Mesenchymal stem cell (in vitro differentiated cells and primary cell): ENCODE data around the gene ORC1.

Source experiments
- DNase-seq: peaks from one replicate; pipeline ENCODE4 v3.0.0-alpha.2; 2013
- H2AFZ ChIP-seq: one replicate; pipeline ENCODE4 v1.6.1; 2013; ENCODE audit warnings: low read depth, mild to moderate bottlenecking, control low read depth, inconsistent platforms, low read length, moderate library complexity
- H2AK5ac ChIP-seq: 2 replicates; pipeline ENCODE4 v1.6.1; 2013; ENCODE audit warnings: low read length, moderate library complexity, mild to moderate bottlenecking, inconsistent platforms; ENCODE audit not compliant: severe bottlenecking
- H2BK120ac ChIP-seq: one replicate; pipeline ENCODE4 v1.6.1; 2013; ENCODE audit warnings: low read depth, mild to moderate bottlenecking, inconsistent platforms, low read length, moderate library complexity
- H2BK12ac ChIP-seq, 2 experiments: one replicate each; pipeline ENCODE4 v1.6.1; 2013; ENCODE audit warnings: inconsistent platforms in 2 of 2, low read length in 2 of 2, mild to moderate bottlenecking in 2 of 2, moderate library complexity in 2 of 2, control low read depth in 1 of 2
- H2BK15ac ChIP-seq: one replicate; pipeline ENCODE4 v1.6.1; 2013; ENCODE audit warnings: mild to moderate bottlenecking, low read depth, inconsistent platforms; ENCODE audit not compliant: poor library complexity, severe bottlenecking
- H2BK5ac ChIP-seq: 2 replicates; pipeline ENCODE4 v1.6.1; 2013; ENCODE audit warnings: low read depth, mild to moderate bottlenecking, low read length, control low read depth, inconsistent platforms; ENCODE audit not compliant: poor library complexity, severe bottlenecking
- H3K14ac ChIP-seq, 2 experiments: one replicate each; pipeline ENCODE4 v1.6.1; 2013; ENCODE audit warnings: inconsistent platforms in 2 of 2, low read length in 2 of 2, control low read depth in 1 of 2, mild to moderate bottlenecking in 1 of 2, moderate library complexity in 1 of 2
- H3K18ac ChIP-seq, 2 experiments: one replicate each; pipeline ENCODE4 v1.6.1; 2013; ENCODE audit warnings: inconsistent platforms in 2 of 2, low read length in 2 of 2, control low read depth in 1 of 2, low read depth in 1 of 2, mild to moderate bottlenecking in 1 of 2
- H3K23ac ChIP-seq, 2 experiments: one replicate each; pipeline ENCODE4 v1.6.1; 2013; ENCODE audit warnings: inconsistent platforms in 2 of 2, low read length in 2 of 2, mild to moderate bottlenecking in 2 of 2, moderate library complexity in 2 of 2, control low read depth in 1 of 2
- H3K27ac ChIP-seq: 2 replicates; pipeline ENCODE4 v1.5.1; 2013; ENCODE audit warnings: mild to moderate bottlenecking, moderate library complexity, low read length, control low read depth, inconsistent platforms; ENCODE audit not compliant: poor library complexity, severe bottlenecking
- H3K27me3 ChIP-seq, 2 experiments: 2 replicates each; pipeline versions ENCODE4 v1.6.1 to v1.7.0; 2013; ENCODE audit warnings: low read length in 2 of 2, mild to moderate bottlenecking in 2 of 2, moderate library complexity in 2 of 2, control low read depth in 1 of 2, inconsistent platforms in 1 of 2; ENCODE audit not compliant: control insufficient read depth in 1 of 2, insufficient read depth in 1 of 2
- H3K36me3 ChIP-seq, 2 experiments: 2 replicates each; pipeline versions ENCODE4 v1.6.1 to v1.7.0; 2013; ENCODE audit warnings: low read length in 2 of 2, control low read depth in 1 of 2, inconsistent platforms in 1 of 2, low read depth in 1 of 2, mild to moderate bottlenecking in 1 of 2; ENCODE audit not compliant: insufficient read depth in 2 of 2, control insufficient read depth in 1 of 2
- H3K4ac ChIP-seq, 2 experiments: one replicate each; pipeline ENCODE4 v1.6.1; 2013; ENCODE audit warnings: inconsistent platforms in 2 of 2, low read length in 2 of 2, mild to moderate bottlenecking in 2 of 2, moderate library complexity in 2 of 2, control low read depth in 1 of 2, low read depth in 1 of 2
- H3K4me1 ChIP-seq: 2 replicates; pipeline ENCODE4 v1.6.1; 2013; ENCODE audit warnings: low read depth, low read length, control low read depth; ENCODE audit not compliant: control insufficient read depth, insufficient read depth
- H3K4me2 ChIP-seq: 2 replicates; pipeline ENCODE4 v1.6.1; 2013; ENCODE audit warnings: low read length, mild to moderate bottlenecking, inconsistent platforms; ENCODE audit not compliant: poor library complexity, severe bottlenecking
- H3K4me3 ChIP-seq, 2 experiments: 2 replicates each; pipeline versions ENCODE4 v1.5.1 to v1.7.0; 2013; ENCODE audit warnings: low read length in 2 of 2, mild to moderate bottlenecking in 2 of 2, control low read depth in 1 of 2, low read depth in 1 of 2; ENCODE audit not compliant: insufficient read depth in 1 of 2
- H3K79me1 ChIP-seq: replicated peaks from 2 replicates; pipeline ENCODE4 v1.6.1; 2013; ENCODE audit warnings: mild to moderate bottlenecking, control low read depth, low read length, inconsistent platforms; ENCODE audit not compliant: poor library complexity, severe bottlenecking
- H3K9ac ChIP-seq: 2 replicates; pipeline ENCODE4 v1.7.0; 2013; ENCODE audit warnings: mild to moderate bottlenecking, low read length, moderate library complexity
- H3K9me3 ChIP-seq: 2 replicates; pipeline ENCODE4 v1.7.0; 2013; ENCODE audit warnings: mild to moderate bottlenecking, low read length; ENCODE audit not compliant: control insufficient read depth
- H4K8ac ChIP-seq: one replicate; pipeline ENCODE4 v1.6.1; 2013; ENCODE audit warnings: inconsistent platforms, mild to moderate bottlenecking, low read length, moderate library complexity
- H4K91ac ChIP-seq: one replicate; pipeline ENCODE4 v1.6.1; 2013; ENCODE audit warnings: mild to moderate bottlenecking, low read length, inconsistent platforms
- WGBS: methylation state at CpG from one replicate; pipeline ENCODE4 v1.1.7; 2013; ENCODE audit warnings: mixed read lengths; 5-methylcytosine and 5-hydroxymethylcytosine counted together

ORC1 gene

GRCh38 chr1:52360595-52360968 is 43.6 kb downstream of the ORC1 start:
- no peak overlapping the region for H4K91ac ChIP-seq
- H3K14ac ChIP-seq, result no peak overlapping the region
- no peak overlapping the region for H2BK15ac ChIP-seq
- no peak overlapping the region for H3K27ac ChIP-seq
- H2BK12ac ChIP-seq, result no peak overlapping the region
- no peak overlapping the region for H4K8ac ChIP-seq
- H3K9me3 ChIP-seq, result no peaks in the 10 kb centered on the region
- WGBS, result 97% methylated on average over 7 of the region's 7 CpGs
- H3K79me1 ChIP-seq, result peaks cover 65% of the 10 kb centered on the region
- no peak overlapping the region for H3K4me2 ChIP-seq
- H2BK120ac ChIP-seq, result no peak overlapping the region
- H2AK5ac ChIP-seq, result no peak overlapping the region
- H3K4me3 ChIP-seq, result no peak overlapping the region
- no peak overlapping the region for H3K4ac ChIP-seq
- H2AFZ ChIP-seq, result no peak overlapping the region
- no peak overlapping the region for H3K18ac ChIP-seq
- no peak overlapping the region for H3K9ac ChIP-seq
- H3K27me3 ChIP-seq, result no peaks in the 10 kb centered on the region
- no peak overlapping the region for H3K23ac ChIP-seq
- H2BK5ac ChIP-seq, result no peak overlapping the region
- peaks cover 15% of the 10 kb centered on the region for H3K4me1 ChIP-seq
- no peak for DNase-seq
- H3K36me3 ChIP-seq, result peaks cover 75 to 81% of the 10 kb centered on the region in 2 experiments

- Histone ChIP-seq H3K4me2 (no peak overlapping the region), H3K4me1 (peaks cover 13% of the 10 kb centered on the region)
- 97% methylated on average over 24 of the region's 24 CpGs for WGBS
These were observed 44.3 kb downstream of the ORC1 start for GRCh38 chr1:52359676-52360594.

GRCh38 chr1:52358851-52359497 is 45.2 kb downstream of the ORC1 start:
- H2BK12ac ChIP-seq, result no peak overlapping the region
- no peak overlapping the region for H3K4me3 ChIP-seq
- H3K9ac ChIP-seq, result no peak overlapping the region
- no peak overlapping the region for H3K18ac ChIP-seq
- no peak overlapping the region for H2BK5ac ChIP-seq
- H3K9me3 ChIP-seq, result no peaks in the 10 kb centered on the region
- H4K91ac ChIP-seq, result no peak overlapping the region
- no peak for DNase-seq
- 98% methylated on average over 15 of the region's 18 CpGs for WGBS
- peaks cover 5% of the 10 kb centered on the region for H3K4me1 ChIP-seq
- no peak overlapping the region for H2BK120ac ChIP-seq
- peaks cover 88 to 93% of the 10 kb centered on the region in 2 experiments for H3K36me3 ChIP-seq
- H3K23ac ChIP-seq, result no peak overlapping the region
- no peak overlapping the region for H2AK5ac ChIP-seq
- no peaks in the 10 kb centered on the region for H3K27me3 ChIP-seq
- H2BK15ac ChIP-seq, result no peak overlapping the region
- peaks cover 63% of the 10 kb centered on the region for H3K79me1 ChIP-seq
- H3K27ac ChIP-seq, result no peak overlapping the region
- H4K8ac ChIP-seq, result no peak overlapping the region
- H2AFZ ChIP-seq, result no peak overlapping the region
- H3K4me2 ChIP-seq, result no peak overlapping the region
- H3K14ac ChIP-seq, result no peak overlapping the region
- H3K4ac ChIP-seq, result no peak overlapping the region

More at GRCh38 chr1:52359676-52360594, 44.3 kb downstream of the ORC1 start:
- DNase-seq, result no peak
- Histone ChIP-seq H2BK15ac (no peak overlapping the region), H2AK5ac (no peak overlapping the region), H3K79me1 (peaks cover 65% of the 10 kb centered on the region), H4K91ac (no peak overlapping the region), H3K9me3 (no peaks in the 10 kb centered on the region), H3K18ac (no peak overlapping the region), H3K4me3 (no peak overlapping the region), H3K14ac (no peak overlapping the region), H3K27me3 (no peaks in the 10 kb centered on the region), H3K27ac (no peak overlapping the region), H3K9ac (no peak overlapping the region), H3K4ac (no peak overlapping the region), H2BK5ac (no peak overlapping the region), H2AFZ (no peak overlapping the region), H4K8ac (no peak overlapping the region), H3K23ac (no peak overlapping the region), H3K36me3 (peaks cover 81 to 87% of the 10 kb centered on the region in 2 experiments), H2BK12ac (no peak overlapping the region), H2BK120ac (no peak overlapping the region)

GRCh38 chr1:52357397-52357796 is 46.8 kb downstream of the ORC1 start:
- H4K91ac ChIP-seq, result no peak overlapping the region
- H2BK120ac ChIP-seq, result no peak overlapping the region
- no peak overlapping the region for H3K14ac ChIP-seq
- H3K27me3 ChIP-seq, result no peaks in the 10 kb centered on the region
- H3K4me1 ChIP-seq, result peaks cover 3% of the 10 kb centered on the region
- no peak overlapping the region for H3K4ac ChIP-seq
- no peak overlapping the region for H3K27ac ChIP-seq
- no peak overlapping the region for H2AK5ac ChIP-seq
- H2BK5ac ChIP-seq, result no peak overlapping the region
- 99% methylated on average over 9 of the region's 9 CpGs for WGBS
- H4K8ac ChIP-seq, result no peak overlapping the region
- H3K4me2 ChIP-seq, result no peak overlapping the region
- H2AFZ ChIP-seq, result no peak overlapping the region
- no peak overlapping the region for H2BK12ac ChIP-seq
- no peak overlapping the region for H3K9ac ChIP-seq
- H3K18ac ChIP-seq, result no peak overlapping the region
- no peak for DNase-seq
- no peak overlapping the region for H3K4me3 ChIP-seq
- peaks cover 60% of the 10 kb centered on the region for H3K79me1 ChIP-seq
- H3K23ac ChIP-seq, result no peak overlapping the region
- H3K9me3 ChIP-seq, result no peaks in the 10 kb centered on the region
- H3K36me3 ChIP-seq, result peaks cover 99 to 100% of the 10 kb centered on the region in 2 experiments
- H2BK15ac ChIP-seq, result no peak overlapping the region
